ENCODE measurements around the gene SMOC2. TPM values are rescaled to one million over a fixed set of nuclear protein-coding genes. Genes with fewer than 3 reads are reported as not detected.

The SMOC2 gene
- total and polyA plus RNA-seq, 4 donors = 1.3 to 6.4 (median 4.6) TPM

GRCh38 chr6:168574075-168574698, 133.2 kb downstream of the SMOC2 start:
- no peak overlapping the region for H3K9ac ChIP-seq (ENCODE audit: insufficient read depth in 1 of 2, low read length in 2 of 2)
- H3K9me3 ChIP-seq (ENCODE audit: control insufficient read depth in 4 of 4, insufficient read depth in 3 of 4, low read length in 3 of 4) = peaks cover 0 to 2% (median 0%) of the 10 kb centered on the region in 4 donors
- TF ChIP-seq CTCF (IDR thresholded peaks at IDR 0.05; ENCODE audit: control extremely low read depth, extremely low read depth) = no peak
- no peak overlapping the region for H3K4me3 ChIP-seq
- H3K27ac ChIP-seq (ENCODE audit: low read depth in 1 of 2, low read length in 1 of 2) = no peak overlapping the region
- WGBS, 2 donors = 84 to 86% methylated on average over 17 of the region's 17 CpGs
- DNase-seq = no peak
- H3K27me3 ChIP-seq (ENCODE audit: control insufficient read depth in 3 of 3, insufficient read depth in 3 of 3, low read length in 2 of 3) = peaks cover 0 to 11% (median 0%) of the 10 kb centered on the region in 3 donors
- ATAC-seq (ENCODE audit: insufficient read depth, low FRiP score) = no peak
- peaks cover 0 to 11% (median 0%) of the 10 kb centered on the region in 5 donors for H3K4me1 ChIP-seq (ENCODE audit: control insufficient read depth in 5 of 5, insufficient read depth in 5 of 5, low read length in 5 of 5)
- no peaks in the 10 kb centered on the region for H3K36me3 ChIP-seq (ENCODE audit: control insufficient read depth in 4 of 4, insufficient read depth in 4 of 4, low read length in 4 of 4)

- Histone ChIP-seq H3K9ac (ENCODE audit: insufficient read depth in 1 of 2, low read length in 2 of 2) (no peak overlapping the region), H3K36me3 (ENCODE audit: control insufficient read depth in 4 of 4, insufficient read depth in 4 of 4, low read length in 4 of 4) (no peaks in the 10 kb centered on the region), H3K27ac (ENCODE audit: low read depth in 1 of 2, low read length in 1 of 2) (no peak overlapping the region), H3K4me1 (ENCODE audit: control insufficient read depth in 5 of 5, insufficient read depth in 5 of 5, low read length in 5 of 5) (peaks cover 0 to 11% (median 0%) of the 10 kb centered on the region in 5 donors), H3K27me3 (ENCODE audit: control insufficient read depth in 3 of 3, insufficient read depth in 3 of 3, low read length in 2 of 3) (peaks cover 0 to 11% (median 0%) of the 10 kb centered on the region in 3 donors), H3K9me3 (ENCODE audit: control insufficient read depth in 4 of 4, insufficient read depth in 3 of 4, low read length in 3 of 4) (peaks cover 0 to 2% (median 0%) of the 10 kb centered on the region in 4 donors), H3K4me3 (no peak overlapping the region)
- WGBS, 2 donors = 46 to 73% methylated on average over 17 of the region's 17 CpGs
- ATAC-seq (ENCODE audit: insufficient read depth, low FRiP score) (no peak), DNase-seq (peak; percentile 60 to 80 (median 64))
- no peak for TF ChIP-seq CTCF (IDR thresholded peaks at IDR 0.05; ENCODE audit: control extremely low read depth, extremely low read depth)
Measured at GRCh38 chr6:168574699-168575195, 133.8 kb downstream of the SMOC2 start.

- no peak for DNase-seq
- Histone ChIP-seq H3K27me3 (ENCODE audit: control insufficient read depth in 3 of 3, insufficient read depth in 3 of 3, low read length in 2 of 3) (peaks cover 0 to 11% (median 0%) of the 10 kb centered on the region in 3 donors), H3K27ac (ENCODE audit: low read depth in 1 of 2, low read length in 1 of 2) (no peak overlapping the region), H3K9me3 (ENCODE audit: control insufficient read depth in 4 of 4, insufficient read depth in 3 of 4, low read length in 3 of 4) (peaks cover 0 to 2% (median 0%) of the 10 kb centered on the region in 4 donors), H3K4me1 (ENCODE audit: control insufficient read depth in 5 of 5, insufficient read depth in 5 of 5, low read length in 5 of 5) (peaks cover 0 to 11% (median 0%) of the 10 kb centered on the region in 5 donors), H3K4me3 (no peak overlapping the region), H3K9ac (ENCODE audit: insufficient read depth in 1 of 2, low read length in 2 of 2) (no peak overlapping the region), H3K36me3 (ENCODE audit: control insufficient read depth in 4 of 4, insufficient read depth in 4 of 4, low read length in 4 of 4) (no peaks in the 10 kb centered on the region)
- WGBS, 2 donors = 81% methylated on average over 15 of the region's 15 CpGs
- no peak for TF ChIP-seq CTCF (IDR thresholded peaks at IDR 0.05; ENCODE audit: control extremely low read depth, extremely low read depth)
- ATAC-seq (ENCODE audit: insufficient read depth, low FRiP score) = no peak
Measured at GRCh38 chr6:168575346-168576098, 134.5 kb downstream of the SMOC2 start.

Measured in lung (tissue), 12 donors.